GM23338 (cell line): Measurements from ENCODE around the gene TRABD. TPM values are rescaled to one million over a fixed set of nuclear protein-coding genes. Genes with fewer than 3 reads are reported as not detected.

ENCODE experiments used
- ATAC-seq: fragments of 200-7000 bp; cut with Tn5 transposase; 3 replicates; pipeline ENCODE4 v1.9.1; 2020
- DNase-seq: peaks from one replicate; pipeline ENCODE4 v3.0.0-alpha.2; 2015; ENCODE audit warnings: low spot score
- H2AFZ ChIP-seq: fragments of 200-600 bp; sonication (generic); 2 replicates; pipeline ENCODE4 v1.8.0; 2016; ENCODE audit warnings: antibody characterized with exemption, mild to moderate bottlenecking, moderate library complexity
- H3F3A ChIP-seq: fragments of 200-600 bp; sonication (generic); replicated peaks from 2 replicates; pipeline ENCODE4 v1.8.0; 2017; ENCODE audit warnings: antibody characterized with exemption, mixed run types, low read depth
- H3K27ac ChIP-seq: fragments of 200-600 bp; sonication (generic); 2 replicates; pipeline ENCODE4 v1.6.1; 2016; ENCODE audit warnings: low read depth
- H3K27me3 ChIP-seq: fragments of 200-600 bp; sonication (generic); 2 replicates; pipeline ENCODE4 v1.8.0; 2016; ENCODE audit warnings: mild to moderate bottlenecking, mixed run types, moderate library complexity; ENCODE audit not compliant: insufficient read depth
- H3K36me3 ChIP-seq: fragments of 200-600 bp; sonication (generic); 2 replicates; pipeline ENCODE4 v1.8.0; 2016; ENCODE audit warnings: mild to moderate bottlenecking; ENCODE audit not compliant: insufficient read depth
- H3K4me1 ChIP-seq: fragments of 200-600 bp; sonication (generic); 2 replicates; pipeline ENCODE4 v1.8.0; 2016; ENCODE audit warnings: mild to moderate bottlenecking, moderate library complexity; ENCODE audit not compliant: insufficient read depth
- H3K4me2 ChIP-seq: fragments of 200-600 bp; sonication (generic); 2 replicates; pipeline ENCODE4 v1.7.1; 2017; ENCODE audit warnings: mixed run types
- H3K4me3 ChIP-seq: fragments of 200-600 bp; sonication (generic); 2 replicates; pipeline ENCODE4 v1.6.1; 2016; ENCODE audit warnings: mixed run types
- H3K79me2 ChIP-seq: fragments of 200-600 bp; sonication (generic); replicated peaks from 2 replicates; pipeline ENCODE4 v1.8.0; 2017; ENCODE audit warnings: mild to moderate bottlenecking; ENCODE audit not compliant: insufficient read depth
- H3K9me2 ChIP-seq: fragments of 200-600 bp; sonication (generic); 2 replicates; pipeline ENCODE4 v1.8.0; 2017; ENCODE audit not compliant: insufficient read depth
- H4K20me1 ChIP-seq: fragments of 200-600 bp; sonication (generic); replicated peaks from 2 replicates; pipeline ENCODE4 v1.8.0; 2017; ENCODE audit warnings: mild to moderate bottlenecking; ENCODE audit not compliant: insufficient read depth
- H3K27ac Mint-ChIP-seq: 2 replicates; pipeline ENCODE4 v1.8.0; 2020; ENCODE audit warnings: inconsistent platforms, mild to moderate bottlenecking, moderate library complexity, mixed read lengths
- H3K27me3 Mint-ChIP-seq: 3 replicates; pipeline ENCODE4 v1.8.0; 2022; ENCODE audit warnings: low read depth, mild to moderate bottlenecking, moderate library complexity, mixed read lengths, inconsistent platforms; ENCODE audit not compliant: insufficient read depth, poor library complexity
- H3K36me3 Mint-ChIP-seq: 3 replicates; pipeline ENCODE4 v1.8.0; 2021; ENCODE audit warnings: low read depth, mild to moderate bottlenecking, inconsistent platforms, moderate library complexity, mixed read lengths
- H3K4me1 Mint-ChIP-seq: 3 replicates; pipeline ENCODE4 v1.8.0; 2020; ENCODE audit warnings: mild to moderate bottlenecking, inconsistent platforms, mixed read lengths
- H3K4me3 Mint-ChIP-seq: 3 replicates; pipeline ENCODE4 v1.8.0; 2021; ENCODE audit warnings: moderate library complexity, mild to moderate bottlenecking, inconsistent platforms, mixed read lengths
- H3K9me3 Mint-ChIP-seq: 3 replicates; pipeline ENCODE4 v1.8.0; 2020; ENCODE audit warnings: moderate library complexity, mild to moderate bottlenecking, inconsistent platforms, mixed read lengths
- CREB1 ChIP-seq: fragments of 250-450 bp; sonication (Bioruptor Pico); IDR thresholded peaks from 2 replicates; pipeline ENCODE4 v1.5.0; 2020; ENCODE audit warnings: low read depth, mild to moderate bottlenecking, moderate library complexity
- CTCF ChIP-seq, 2 experiments: fragments of 200-600 bp in 1 of 2; sonication (generic) in 1 of 2; conservative IDR thresholded peaks; 2 replicates each; pipeline versions ENCODE4 v1.5.1 to v1.6.1; 2016 to 2017; ENCODE audit warnings: antibody characterized with exemption in 2 of 2, low read depth in 2 of 2, mild to moderate bottlenecking in 2 of 2, moderate library complexity in 1 of 2
- EZH2 ChIP-seq: fragments of 200-600 bp; sonication (generic); IDR thresholded peaks from one replicate; pipeline ENCODE4 v1.8.0; 2017; ENCODE audit warnings: antibody characterized with exemption, mild to moderate bottlenecking, low read depth; ENCODE audit not compliant: unreplicated experiment
- EZH2phosphoT487 ChIP-seq: fragments of 200-600 bp; sonication (generic); IDR thresholded peaks from one replicate; pipeline ENCODE4 v1.8.1; 2018; ENCODE audit warnings: antibody characterized with exemption; ENCODE audit not compliant: unreplicated experiment
- JUNB ChIP-seq: IDR thresholded peaks from one replicate; pipeline ENCODE4 v1.6.1; 2016; ENCODE audit warnings: antibody characterized with exemption; ENCODE audit not compliant: unreplicated experiment
- NANOG ChIP-seq: IDR thresholded peaks from 2 replicates; pipeline ENCODE4 v1.6.1; 2016; ENCODE audit warnings: antibody characterized with exemption, borderline replicate concordance
- POLR2AphosphoS5 ChIP-seq: IDR thresholded peaks from 2 replicates; pipeline ENCODE4 v1.6.1; 2016; ENCODE audit warnings: antibody characterized with exemption, low read depth
- STAT1 ChIP-seq: IDR thresholded peaks from one replicate; pipeline ENCODE4 v1.6.1; 2016; ENCODE audit warnings: antibody characterized with exemption; ENCODE audit not compliant: unreplicated experiment
- ZNF114 ChIP-seq: fragments of 250-450 bp; sonication (Bioruptor Pico); IDR thresholded peaks from 2 replicates; pipeline ENCODE4 v1.5.0; 2020; ENCODE audit warnings: mild to moderate bottlenecking, moderate library complexity
- ZNF331 ChIP-seq: fragments of 250-450 bp; sonication (Bioruptor Pico); IDR thresholded peaks from 2 replicates; pipeline ENCODE4 v1.5.0; 2020; ENCODE audit warnings: low read depth, mild to moderate bottlenecking, moderate library complexity
- ZNF462 ChIP-seq: fragments of 250-450 bp; sonication (Bioruptor Pico); IDR thresholded peaks from 2 replicates; pipeline ENCODE4 v1.5.0; 2020; ENCODE audit warnings: mild to moderate bottlenecking, moderate library complexity
- polyA plus RNA-seq: library from polyadenylated mRNA; unstranded; fragments of >200 nt; fragmentation: Nextera tagmentation; extraction: Ambion mirVana; gene quantifications from 2 replicates; pipeline ENCODE4 v1.2.1, GENCODE V29; 2016
- total RNA-seq: library from RNA; depleted of rRNA; stranded (reverse); fragments of >200 nt; shearing (Covaris generic); gene quantifications from 2 replicates; pipeline ENCODE4 v1.2.3, GENCODE V29; 2014
- TF ChIP-seq, protein P1 (sequence below): IDR thresholded peaks from one replicate; pipeline ENCODE4 v1.6.1; 2018; ENCODE audit warnings: antibody characterized with exemption; ENCODE audit not compliant: unreplicated experiment
- TF ChIP-seq, protein P2 (sequence below): IDR thresholded peaks from 2 replicates; pipeline ENCODE4 v1.6.1; 2016; ENCODE audit warnings: antibody characterized with exemption

The TRABD gene
- total and polyA plus RNA-seq, 2 experiments from 2014 or later, result 44.1 to 66.1 TPM

GRCh38 chr22:50179937-50180726, 5.6 kb upstream of the TRABD start:
- Histone ChIP-seq H3K36me3 (no peaks in the 10 kb centered on the region), H3K4me2 (no peak overlapping the region), H3K9me2 (no peaks in the 10 kb centered on the region), H3F3A (no peaks in the 10 kb centered on the region), H4K20me1 (no peaks in the 10 kb centered on the region), H3K79me2 (no peaks in the 10 kb centered on the region), H3K27me3 (0 out of 2 replicates have a peak, but pooled peaks cover 10% of the 10 kb centered on the region), H3K27ac (no peak overlapping the region), H3K4me1 (peaks cover 9% of the 10 kb centered on the region), H3K4me3 (no peak overlapping the region), H2AFZ (no peak overlapping the region)
- H3K27me3 Mint-ChIP-seq, result peaks cover 17% of the 10 kb centered on the region
- ATAC-seq (no peak), DNase-seq (no peak)
- H3K4me3 Mint-ChIP-seq, result no peak overlapping the region; the same call in 2 of the 3 replicates
- no peaks in the 10 kb centered on the region for H3K9me3 Mint-ChIP-seq
- peaks cover 9% of the 10 kb centered on the region for H3K4me1 Mint-ChIP-seq
- TF ChIP-seq ZNF331 (CRISPR knock-in tag) (no peak), CREB1 (CRISPR knock-in tag) (no peak), EZH2phosphoT487 (no peak), ZNF462 (CRISPR knock-in tag) (no peak), JUNB (no peak), EZH2 (no peak), STAT1 (no peak), CTCF (conservative IDR thresholded peaks at IDR 0.05; ENCODE audit: low read depth in 2 of 2) (no peak), NANOG (no peak), ZNF114 (no peak), POLR2AphosphoS5 (no peak)
- TF ChIP-seq, protein P1, sequence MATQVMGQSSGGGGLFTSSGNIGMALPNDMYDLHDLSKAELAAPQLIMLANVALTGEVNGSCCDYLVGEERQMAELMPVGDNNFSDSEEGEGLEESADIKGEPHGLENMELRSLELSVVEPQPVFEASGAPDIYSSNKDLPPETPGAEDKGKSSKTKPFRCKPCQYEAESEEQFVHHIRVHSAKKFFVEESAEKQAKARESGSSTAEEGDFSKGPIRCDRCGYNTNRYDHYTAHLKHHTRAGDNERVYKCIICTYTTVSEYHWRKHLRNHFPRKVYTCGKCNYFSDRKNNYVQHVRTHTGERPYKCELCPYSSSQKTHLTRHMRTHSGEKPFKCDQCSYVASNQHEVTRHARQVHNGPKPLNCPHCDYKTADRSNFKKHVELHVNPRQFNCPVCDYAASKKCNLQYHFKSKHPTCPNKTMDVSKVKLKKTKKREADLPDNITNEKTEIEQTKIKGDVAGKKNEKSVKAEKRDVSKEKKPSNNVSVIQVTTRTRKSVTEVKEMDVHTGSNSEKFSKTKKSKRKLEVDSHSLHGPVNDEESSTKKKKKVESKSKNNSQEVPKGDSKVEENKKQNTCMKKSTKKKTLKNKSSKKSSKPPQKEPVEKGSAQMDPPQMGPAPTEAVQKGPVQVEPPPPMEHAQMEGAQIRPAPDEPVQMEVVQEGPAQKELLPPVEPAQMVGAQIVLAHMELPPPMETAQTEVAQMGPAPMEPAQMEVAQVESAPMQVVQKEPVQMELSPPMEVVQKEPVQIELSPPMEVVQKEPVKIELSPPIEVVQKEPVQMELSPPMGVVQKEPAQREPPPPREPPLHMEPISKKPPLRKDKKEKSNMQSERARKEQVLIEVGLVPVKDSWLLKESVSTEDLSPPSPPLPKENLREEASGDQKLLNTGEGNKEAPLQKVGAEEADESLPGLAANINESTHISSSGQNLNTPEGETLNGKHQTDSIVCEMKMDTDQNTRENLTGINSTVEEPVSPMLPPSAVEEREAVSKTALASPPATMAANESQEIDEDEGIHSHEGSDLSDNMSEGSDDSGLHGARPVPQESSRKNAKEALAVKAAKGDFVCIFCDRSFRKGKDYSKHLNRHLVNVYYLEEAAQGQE, result no peak
- TF ChIP-seq, protein P2, sequence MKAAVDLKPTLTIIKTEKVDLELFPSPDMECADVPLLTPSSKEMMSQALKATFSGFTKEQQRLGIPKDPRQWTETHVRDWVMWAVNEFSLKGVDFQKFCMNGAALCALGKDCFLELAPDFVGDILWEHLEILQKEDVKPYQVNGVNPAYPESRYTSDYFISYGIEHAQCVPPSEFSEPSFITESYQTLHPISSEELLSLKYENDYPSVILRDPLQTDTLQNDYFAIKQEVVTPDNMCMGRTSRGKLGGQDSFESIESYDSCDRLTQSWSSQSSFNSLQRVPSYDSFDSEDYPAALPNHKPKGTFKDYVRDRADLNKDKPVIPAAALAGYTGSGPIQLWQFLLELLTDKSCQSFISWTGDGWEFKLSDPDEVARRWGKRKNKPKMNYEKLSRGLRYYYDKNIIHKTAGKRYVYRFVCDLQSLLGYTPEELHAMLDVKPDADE, result no peak
- peaks cover 4% of the 10 kb centered on the region; the same call in 1 of the 3 replicates for H3K36me3 Mint-ChIP-seq
- no peak overlapping the region for H3K27ac Mint-ChIP-seq
